Neural crest cell (in vitro differentiated cells): ENCODE measurements around the gene AOC2. TPM values are rescaled to one million over a fixed set of nuclear protein-coding genes. Genes with fewer than 3 reads are reported as not detected.
"Not testable (repeated sequence)": the region's sequence is repeated elsewhere in the genome, so short reads cannot be mapped to it uniquely, and the experiment has no call there.

Experiments used
- DNase-seq: peaks from one replicate; pipeline ENCODE4 v3.0.0; 2021; ENCODE audit warnings: low read depth, mixed read lengths, low spot score
- H3K27ac Mint-ChIP-seq: one replicate; pipeline ENCODE4 v1.8.0; 2021; ENCODE audit warnings: mild to moderate bottlenecking, mixed read lengths; ENCODE audit not compliant: unreplicated experiment
- H3K27me3 Mint-ChIP-seq: 2 replicates; pipeline ENCODE4 v1.8.0; 2021; ENCODE audit warnings: low read depth, mild to moderate bottlenecking, mixed read lengths
- H3K36me3 Mint-ChIP-seq: 2 replicates; pipeline ENCODE4 v1.8.0; 2021; ENCODE audit warnings: low read depth, mild to moderate bottlenecking, mixed read lengths
- H3K4me1 Mint-ChIP-seq: 2 replicates; pipeline ENCODE4 v1.8.0; 2021; ENCODE audit warnings: mixed read lengths
- H3K4me3 Mint-ChIP-seq: one replicate; pipeline ENCODE4 v1.8.0; 2021; ENCODE audit warnings: mild to moderate bottlenecking, mixed read lengths
- H3K9me3 Mint-ChIP-seq: 2 replicates; pipeline ENCODE4 v1.8.0; 2021; ENCODE audit warnings: mixed read lengths
- CTCF ChIP-seq: fragments of 200-600 bp; sonication (generic); conservative IDR thresholded peaks from 2 replicates; pipeline ENCODE4 v1.5.0; 2021; ENCODE audit warnings: antibody characterized with exemption, mild to moderate bottlenecking
- microRNA-seq: library from miRNA; unstranded; fragments of <30 nt; microRNA quantifications from one replicate; pipeline ENCODE4, GENCODE V29; 2020
- total RNA-seq: library from RNA; stranded (reverse); gene quantifications from 2 replicates; pipeline ENCODE4 v1.2.1, GENCODE V29; 2021

The AOC2 gene
- total RNA-seq, 1 donor from 2014 or later, result 3.0 TPM

- H3K4me1 Mint-ChIP-seq, result no peaks in the 10 kb centered on the region
- TF ChIP-seq CTCF, result no peak
- no peaks in the 10 kb centered on the region for H3K9me3 Mint-ChIP-seq
- H3K27ac Mint-ChIP-seq, result no peak overlapping the region
- H3K36me3 Mint-ChIP-seq, result no peaks in the 10 kb centered on the region
- DNase-seq, result no peak
- peaks cover 15% of the 10 kb centered on the region for H3K27me3 Mint-ChIP-seq
- H3K4me3 Mint-ChIP-seq, result no peak overlapping the region
Observed at GRCh38 chr17:42893359-42893758, 49.0 kb downstream of the AOC2 start.

GRCh38 chr17:42894283-42895184 is 50.2 kb downstream of the AOC2 start:
- Mint-ChIP-seq H3K9me3 (no peaks in the 10 kb centered on the region), H3K36me3 (no peaks in the 10 kb centered on the region), H3K4me3 (no peak overlapping the region), H3K4me1 (no peaks in the 10 kb centered on the region), H3K27me3 (peaks cover 21% of the 10 kb centered on the region), H3K27ac (no peak overlapping the region)
- no peak for TF ChIP-seq CTCF
- DNase-seq, result no peak

- no peak overlapping the region for H3K27ac Mint-ChIP-seq
Observed at GRCh38 chr17:42895185-42895555, 50.8 kb downstream of the AOC2 start.

GRCh38 chr17:42898147-42898811 is 53.9 kb downstream of the AOC2 start:
- no peak overlapping the region for H3K27ac Mint-ChIP-seq
- H3K9me3 Mint-ChIP-seq, result no peaks in the 10 kb centered on the region
- DNase-seq, result no peak
- no peaks in the 10 kb centered on the region for H3K36me3 Mint-ChIP-seq
- H3K4me1 Mint-ChIP-seq, result no peaks in the 10 kb centered on the region
- no peak overlapping the region for H3K4me3 Mint-ChIP-seq
- H3K27me3 Mint-ChIP-seq, result peaks cover 31% of the 10 kb centered on the region
- no peak for TF ChIP-seq CTCF

More at GRCh38 chr17:42895185-42895555, 50.8 kb downstream of the AOC2 start:
- TF ChIP-seq CTCF, result no peak
- Mint-ChIP-seq H3K4me3 (no peak overlapping the region), H3K9me3 (no peaks in the 10 kb centered on the region), H3K36me3 (no peaks in the 10 kb centered on the region), H3K4me1 (no peaks in the 10 kb centered on the region), H3K27me3 (peaks cover 27% of the 10 kb centered on the region)
- DNase-seq, result no peak

GRCh38 chr17:42899981-42900380 is 55.6 kb downstream of the AOC2 start:
- H3K4me1 Mint-ChIP-seq, H3K36me3 Mint-ChIP-seq, H3K27ac Mint-ChIP-seq, H3K9me3 Mint-ChIP-seq, DNase-seq, H3K4me3 Mint-ChIP-seq: not testable (repeated sequence)
- H3K27me3 Mint-ChIP-seq, result peaks cover 26% of the 10 kb centered on the region

Small RNAs within 50 kb of the gene (microRNA-seq; reads per million reads assigned to microRNA genes)
- 3.6 reads per million for gene MIR6781

Other genes starting within 250 kb of the AOC2 start
- 44.2 and 48.7 TPM in 2 replicates for gene RETREG3, start 235.2 kb upstream of the AOC2 start, total RNA-seq
- gene TUBG1, start 234.9 kb upstream of the AOC2 start, total RNA-seq, result 101 and 102 TPM in 2 replicates
- 18.7 and 20.7 TPM in 2 replicates for gene TUBG2, start 185.3 kb upstream of the AOC2 start, total RNA-seq
- 16.4 and 20.8 TPM in 2 replicates for gene PLEKHH3, start 167.6 kb upstream of the AOC2 start, total RNA-seq
- gene CCR10, start 162.7 kb upstream of the AOC2 start, total RNA-seq, result 0.68 TPM in 2 replicates
- gene CNTNAP1, start 162.0 kb upstream of the AOC2 start, total RNA-seq, result 17.0 and 19.4 TPM in 2 replicates
- gene EZH1, start 99.5 kb upstream of the AOC2 start, total RNA-seq, result 28.9 and 30.4 TPM in 2 replicates
- 6.5 and 7.9 TPM in 2 replicates for gene RAMP2, start 83.4 kb upstream of the AOC2 start, total RNA-seq
- gene VPS25, start 71.1 kb upstream of the AOC2 start, total RNA-seq, result 83.7 and 88.7 TPM in 2 replicates
- 0.58 and 0.73 TPM in 2 replicates for gene WNK4, start 64.0 kb upstream of the AOC2 start, total RNA-seq
- 85.3 and 92.7 TPM in 2 replicates for gene COA3, start 45.9 kb upstream of the AOC2 start, total RNA-seq
- not detected in 2 replicates for gene CNTD1, start 45.7 kb upstream of the AOC2 start, total RNA-seq
- 48.7 and 49.5 TPM in 2 replicates for gene BECN1, start 20.3 kb upstream of the AOC2 start, total RNA-seq
- 172 and 175 TPM in 2 replicates for gene PSME3, start 11.2 kb upstream of the AOC2 start, total RNA-seq
- 0.91 and 1.1 TPM in 2 replicates for gene AOC3, start 6.6 kb downstream of the AOC2 start, total RNA-seq
- gene G6PC1, start 56.2 kb downstream of the AOC2 start, total RNA-seq, result not detected in 2 replicates
- 61.6 and 65.6 TPM in 2 replicates for gene AARSD1, start 119.9 kb downstream of the AOC2 start, total RNA-seq
- 3.4 and 3.5 TPM in 2 replicates for gene PTGES3L, start 135.5 kb downstream of the AOC2 start, total RNA-seq
- 15.9 and 16.5 TPM in 2 replicates for gene RUNDC1, start 136.0 kb downstream of the AOC2 start, total RNA-seq
- 1,045 and 1,183 TPM in 2 replicates for gene RPL27, start 153.8 kb downstream of the AOC2 start, total RNA-seq
- 0.91 and 1.3 TPM in 2 replicates for gene IFI35, start 162.2 kb downstream of the AOC2 start, total RNA-seq
- 112 and 115 TPM in 2 replicates for gene VAT1, start 177.8 kb downstream of the AOC2 start, total RNA-seq
- gene RND2, start 180.7 kb downstream of the AOC2 start, total RNA-seq, result 15.3 and 17.8 TPM in 2 replicates